GM10266 (cell line): ENCODE results near the gene OGDH.
"Not testable (repeated sequence)": the region's sequence is repeated elsewhere in the genome, so short reads cannot be mapped to it uniquely, and the experiment has no call there.

Experiments used
- DNase-seq: peaks from one replicate; pipeline ENCODE4 v3.0.0; 2012; ENCODE audit errors: extremely low spot score
- TF ChIP-seq, protein P1 (sequence below): IDR thresholded peaks from 2 replicates; pipeline ENCODE4 v1.5.1; 2012; ENCODE audit warnings: mild to moderate bottlenecking, low read depth; ENCODE audit not compliant: control insufficient read depth, insufficient read depth; ENCODE audit errors: missing control alignments

The OGDH gene

DNA sequence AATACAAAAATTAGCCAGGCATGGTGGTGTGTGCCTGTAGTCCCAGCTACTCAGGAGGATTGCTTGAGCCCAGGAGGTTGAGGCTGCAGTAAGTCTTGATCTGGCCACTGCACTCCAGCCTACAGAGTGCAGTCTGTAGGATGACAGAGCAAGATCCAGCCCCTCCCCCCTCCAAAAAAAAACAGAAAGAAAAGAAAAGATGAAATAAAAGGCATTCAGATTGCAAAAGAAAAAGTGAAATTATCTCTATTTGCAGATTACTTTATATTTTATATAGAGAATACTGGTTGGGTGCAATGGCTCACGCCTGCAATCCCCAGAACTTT, 121.5 kb downstream of the OGDH start:
- TF ChIP-seq, protein P1, sequence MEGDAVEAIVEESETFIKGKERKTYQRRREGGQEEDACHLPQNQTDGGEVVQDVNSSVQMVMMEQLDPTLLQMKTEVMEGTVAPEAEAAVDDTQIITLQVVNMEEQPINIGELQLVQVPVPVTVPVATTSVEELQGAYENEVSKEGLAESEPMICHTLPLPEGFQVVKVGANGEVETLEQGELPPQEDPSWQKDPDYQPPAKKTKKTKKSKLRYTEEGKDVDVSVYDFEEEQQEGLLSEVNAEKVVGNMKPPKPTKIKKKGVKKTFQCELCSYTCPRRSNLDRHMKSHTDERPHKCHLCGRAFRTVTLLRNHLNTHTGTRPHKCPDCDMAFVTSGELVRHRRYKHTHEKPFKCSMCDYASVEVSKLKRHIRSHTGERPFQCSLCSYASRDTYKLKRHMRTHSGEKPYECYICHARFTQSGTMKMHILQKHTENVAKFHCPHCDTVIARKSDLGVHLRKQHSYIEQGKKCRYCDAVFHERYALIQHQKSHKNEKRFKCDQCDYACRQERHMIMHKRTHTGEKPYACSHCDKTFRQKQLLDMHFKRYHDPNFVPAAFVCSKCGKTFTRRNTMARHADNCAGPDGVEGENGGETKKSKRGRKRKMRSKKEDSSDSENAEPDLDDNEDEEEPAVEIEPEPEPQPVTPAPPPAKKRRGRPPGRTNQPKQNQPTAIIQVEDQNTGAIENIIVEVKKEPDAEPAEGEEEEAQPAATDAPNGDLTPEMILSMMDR: no peak
- no peak for DNase-seq

DNA sequence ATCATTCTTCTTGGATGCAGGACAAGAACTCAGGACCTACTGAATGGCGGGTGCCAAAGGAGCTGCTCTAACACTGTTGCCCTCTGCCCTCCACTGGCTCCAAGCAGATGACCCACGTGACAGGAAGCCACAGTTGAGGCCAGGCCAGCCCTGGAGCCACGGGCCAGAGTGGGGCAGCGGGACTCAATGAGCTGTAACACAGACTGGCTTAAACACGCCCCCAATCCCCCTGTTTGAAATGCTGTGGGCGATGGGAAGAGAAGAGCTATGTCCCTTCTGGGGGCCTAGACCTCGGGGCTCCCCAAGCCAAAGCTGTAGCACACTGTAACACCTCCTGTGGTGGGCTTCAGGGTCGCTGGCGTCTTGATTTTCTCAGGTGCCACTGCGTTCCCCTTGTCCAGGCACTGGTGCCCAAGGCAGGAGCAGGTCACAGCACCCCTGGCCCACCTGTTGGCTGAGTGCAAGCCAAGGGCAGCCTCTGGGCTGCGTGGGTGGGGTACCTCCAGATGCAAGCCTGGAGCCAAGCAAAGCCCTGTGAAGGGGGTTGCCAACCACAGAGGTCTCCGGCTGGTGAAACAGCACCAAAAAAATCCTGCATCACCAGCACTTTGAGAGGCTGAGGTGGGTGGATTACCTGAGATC, 123.6 kb downstream of the OGDH start:
- TF ChIP-seq, protein P1: no peak
- DNase-seq: peak; percentile 6

DNA sequence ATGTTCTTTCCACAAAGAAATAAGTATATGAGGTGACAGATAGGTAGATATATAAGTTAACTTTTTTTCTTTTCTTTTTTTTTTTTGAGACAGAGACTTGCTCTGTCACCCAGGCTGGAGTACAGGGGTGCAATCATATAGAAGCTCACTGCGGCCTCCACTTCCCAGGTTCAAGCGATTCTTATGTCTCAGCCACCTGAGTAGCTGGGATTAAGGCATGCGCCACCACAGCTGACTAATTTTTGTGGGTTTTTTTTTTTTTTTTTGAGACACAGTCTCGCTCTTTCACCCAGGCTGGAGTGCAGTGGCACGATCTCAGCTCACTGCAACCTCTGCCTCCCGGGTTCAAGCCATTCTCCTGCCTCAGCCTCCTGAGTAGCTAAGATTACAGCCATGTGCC, 126.5 kb downstream of the OGDH start:
- DNase-seq: not testable (repeated sequence)

DNA sequence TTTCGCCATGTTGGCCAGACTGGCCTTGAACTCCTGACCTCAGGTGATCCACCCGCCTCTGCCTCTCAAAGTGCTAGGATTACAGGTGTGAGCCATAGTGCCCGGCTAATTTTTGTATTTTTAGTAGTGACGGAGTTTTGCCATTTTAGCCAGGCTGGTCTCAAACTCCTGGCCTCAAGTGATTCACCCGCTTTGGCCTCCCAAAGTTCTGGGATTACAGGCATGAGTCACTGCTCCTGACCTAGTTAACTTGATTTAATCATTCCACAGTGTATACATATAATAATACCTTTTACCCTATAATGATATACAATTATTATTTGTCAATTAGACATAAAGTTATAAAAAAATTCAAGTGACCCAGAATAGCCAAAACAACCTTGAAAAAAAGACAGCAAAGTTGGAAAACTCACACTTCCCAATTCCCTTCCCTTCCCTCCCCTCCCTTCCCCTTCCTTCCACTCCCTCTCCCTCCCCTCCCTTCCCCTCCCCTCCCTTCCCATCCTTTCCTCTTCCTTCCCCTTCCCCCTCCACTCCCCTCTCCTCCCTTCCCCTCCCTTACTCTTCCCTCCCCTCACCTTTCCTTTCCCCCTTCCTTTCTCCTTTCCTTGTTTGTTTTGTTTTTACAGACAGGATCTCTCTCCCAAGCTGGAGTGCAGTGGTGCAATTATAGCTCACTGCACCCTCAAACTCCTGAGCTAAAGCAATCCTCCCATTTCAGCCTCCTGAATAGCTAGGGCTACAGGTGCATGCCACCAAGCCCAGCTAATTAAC, 127.5 kb downstream of the OGDH start:
- no peak for DNase-seq
- TF ChIP-seq, protein P1: no peak

DNA sequence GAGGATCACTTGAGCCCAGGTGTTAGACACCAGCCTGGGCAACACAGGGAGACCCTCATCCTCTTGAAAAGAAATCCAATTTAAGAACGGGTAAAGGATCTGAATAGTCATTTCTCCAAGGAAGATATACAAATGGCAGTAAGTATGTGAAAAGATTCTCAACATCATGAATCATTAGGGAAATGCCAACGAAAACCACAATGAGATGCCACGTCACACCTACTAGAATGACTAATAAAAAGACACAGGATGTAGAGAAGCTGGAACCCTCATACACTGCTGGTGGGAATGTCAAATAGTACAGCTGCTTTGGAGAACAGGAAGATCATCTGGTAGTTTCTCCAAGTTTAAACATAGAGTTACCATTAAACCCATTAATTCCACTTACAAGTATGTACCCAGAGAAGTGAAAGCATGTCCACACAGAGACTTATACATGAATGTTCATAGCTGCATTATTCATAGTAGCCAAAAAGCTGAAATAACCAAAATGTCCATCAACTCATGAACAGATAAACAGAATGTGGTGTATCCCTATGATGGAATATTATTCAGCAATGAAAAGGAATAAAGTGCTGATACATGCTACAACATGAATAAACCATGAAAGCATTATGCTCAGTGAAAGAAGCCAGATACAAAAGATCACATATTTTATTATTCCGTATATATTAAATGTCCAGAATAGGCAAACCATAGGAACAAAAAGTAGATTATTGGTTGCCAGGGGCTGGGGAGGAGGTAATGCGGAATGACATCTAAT, 129.2 kb downstream of the OGDH start:
- DNase-seq: no peak
- TF ChIP-seq, protein P1: no peak

DNA sequence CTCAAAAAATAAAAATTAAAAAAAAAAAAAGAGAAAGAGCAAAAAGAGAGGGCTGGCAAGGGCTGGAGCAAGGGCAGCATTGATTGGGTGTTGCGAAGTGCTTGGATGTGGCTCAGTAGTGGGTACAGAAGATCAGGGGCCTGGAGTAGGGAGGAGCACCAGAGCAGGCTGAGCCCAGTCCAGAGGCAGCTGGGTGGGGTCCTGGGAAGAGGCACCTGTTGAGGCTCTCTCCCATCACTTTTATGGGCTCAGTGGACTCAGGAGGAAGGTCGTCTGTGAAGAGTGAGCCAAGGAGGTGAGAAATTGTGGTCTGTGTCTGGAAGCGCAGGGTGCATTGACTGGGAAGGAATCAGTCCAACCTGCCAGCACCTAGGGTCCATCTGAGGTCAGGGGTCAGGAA, 130.5 kb downstream of the OGDH start:
- TF ChIP-seq, protein P1: no peak
- DNase-seq: no peak

DNA sequence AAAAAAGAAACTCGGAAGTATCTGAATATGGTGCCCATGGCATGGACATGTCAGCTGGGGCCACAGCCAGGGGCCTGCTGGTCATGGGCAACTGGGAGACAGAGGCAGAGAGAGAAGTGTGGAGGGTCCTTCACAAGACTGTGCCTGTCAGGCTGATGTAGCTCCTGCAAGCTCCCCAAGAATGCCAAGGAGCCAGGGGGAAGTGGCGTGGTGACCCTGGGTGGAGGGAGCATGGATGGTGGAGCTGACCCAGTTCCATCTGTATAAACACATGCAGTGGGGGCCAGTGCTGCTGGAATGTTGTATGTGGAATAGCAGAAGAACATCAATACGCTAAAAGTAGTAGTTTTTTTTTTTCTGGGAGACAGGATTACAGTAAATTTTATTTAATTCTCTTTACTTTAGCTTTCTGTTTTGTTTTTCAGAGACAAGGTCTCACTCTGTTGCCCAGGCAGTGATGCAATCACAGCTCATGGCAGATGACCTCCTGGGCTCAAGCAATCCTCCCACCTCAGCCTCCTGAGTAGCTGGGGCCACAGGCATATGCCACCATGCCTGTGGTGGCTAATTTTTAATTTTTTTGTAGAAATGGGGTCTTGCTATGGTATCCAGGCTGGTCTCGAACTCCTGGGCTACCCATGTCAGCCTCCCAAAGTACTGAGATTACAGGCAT, 131.8 kb downstream of the OGDH start:
- no peak for DNase-seq
- TF ChIP-seq, protein P1: no peak
